ENCODE measurements around the gene RIMBP2.

Gene RIMBP2

DNA sequence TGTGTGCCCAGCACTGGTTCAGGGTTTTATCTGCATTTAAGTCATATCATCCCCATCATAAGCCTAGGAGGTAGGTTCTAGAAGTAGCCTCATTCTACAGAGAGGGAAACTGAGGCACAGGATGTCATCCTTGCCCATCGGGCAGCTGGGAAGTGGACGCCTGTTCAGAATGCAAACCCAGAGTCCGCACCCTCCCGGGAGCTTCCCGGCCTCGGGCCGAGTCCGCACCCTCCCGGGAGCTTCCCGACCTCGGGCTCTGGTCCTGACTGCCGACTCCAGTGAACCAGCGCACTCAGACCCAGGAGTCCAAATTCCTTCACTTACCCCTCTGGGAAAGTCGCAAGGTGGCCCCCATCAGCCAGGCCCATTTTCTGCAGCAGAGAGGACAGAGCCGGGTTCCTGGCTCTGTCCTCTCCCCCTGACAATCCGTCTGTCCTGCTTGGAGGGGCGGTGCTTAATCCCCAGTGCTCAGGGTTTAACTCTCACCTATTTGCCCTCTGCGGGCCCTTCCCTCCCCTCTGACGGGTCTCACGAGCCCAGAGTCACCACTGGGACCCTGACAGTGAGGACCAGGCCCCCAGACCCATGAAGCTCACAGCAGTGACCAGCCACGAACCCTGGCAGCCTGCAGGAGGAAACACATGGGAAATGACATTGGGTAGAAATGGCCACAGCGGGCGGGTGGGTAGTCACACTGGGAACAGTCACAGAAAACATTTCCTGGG, 236.5 kb downstream of the RIMBP2 start:
- Histone ChIP-seq H3K4me2 (no peak overlapping the region), H3K4me1 (ENCODE audit: low read depth, poor library complexity, severe bottlenecking) (no peaks in the 10 kb centered on the region), H3K79me2 (ENCODE audit: insufficient read depth, low read depth) (no peaks in the 10 kb centered on the region), H3K27me3 (ENCODE audit: insufficient read depth, low read depth) (no peaks in the 10 kb centered on the region), H3K27ac (no peak overlapping the region), H4K20me1 (ENCODE audit: insufficient read depth) (no peaks in the 10 kb centered on the region), H2AFZ (ENCODE audit: low read depth) (no peak overlapping the region), H3K36me3 (ENCODE audit: insufficient read depth) (no peaks in the 10 kb centered on the region), H3K9ac (no peak overlapping the region), H3K4me3 (IDR thresholded peaks at IDR 0.05; ENCODE audit: insufficient read depth, low read depth, low read length) (no peak overlapping the region)
- TF ChIP-seq, protein P1, sequence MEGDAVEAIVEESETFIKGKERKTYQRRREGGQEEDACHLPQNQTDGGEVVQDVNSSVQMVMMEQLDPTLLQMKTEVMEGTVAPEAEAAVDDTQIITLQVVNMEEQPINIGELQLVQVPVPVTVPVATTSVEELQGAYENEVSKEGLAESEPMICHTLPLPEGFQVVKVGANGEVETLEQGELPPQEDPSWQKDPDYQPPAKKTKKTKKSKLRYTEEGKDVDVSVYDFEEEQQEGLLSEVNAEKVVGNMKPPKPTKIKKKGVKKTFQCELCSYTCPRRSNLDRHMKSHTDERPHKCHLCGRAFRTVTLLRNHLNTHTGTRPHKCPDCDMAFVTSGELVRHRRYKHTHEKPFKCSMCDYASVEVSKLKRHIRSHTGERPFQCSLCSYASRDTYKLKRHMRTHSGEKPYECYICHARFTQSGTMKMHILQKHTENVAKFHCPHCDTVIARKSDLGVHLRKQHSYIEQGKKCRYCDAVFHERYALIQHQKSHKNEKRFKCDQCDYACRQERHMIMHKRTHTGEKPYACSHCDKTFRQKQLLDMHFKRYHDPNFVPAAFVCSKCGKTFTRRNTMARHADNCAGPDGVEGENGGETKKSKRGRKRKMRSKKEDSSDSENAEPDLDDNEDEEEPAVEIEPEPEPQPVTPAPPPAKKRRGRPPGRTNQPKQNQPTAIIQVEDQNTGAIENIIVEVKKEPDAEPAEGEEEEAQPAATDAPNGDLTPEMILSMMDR (conservative IDR thresholded peaks at IDR 0.05; ENCODE audit: low read depth, low read length), result no peak

DNA sequence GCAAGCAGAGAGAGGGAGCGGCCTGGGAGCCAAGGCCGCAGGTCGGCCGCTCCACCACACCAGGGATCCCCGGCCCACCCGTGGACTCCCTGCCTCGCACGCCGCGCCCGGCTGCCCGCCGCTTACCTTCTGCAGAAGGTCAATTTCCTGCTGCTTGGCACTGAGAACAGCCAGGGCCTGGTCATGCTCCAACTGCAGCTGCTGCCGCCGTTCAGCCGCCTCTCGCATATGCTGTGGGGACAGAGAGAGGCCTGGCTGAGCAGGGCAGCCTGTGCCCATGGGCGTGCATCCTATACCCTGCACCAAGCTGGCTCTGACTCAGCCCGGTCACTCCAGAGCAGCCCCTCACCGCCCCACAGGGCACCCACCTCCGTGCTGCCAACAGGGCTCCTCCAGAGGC, 237.3 kb downstream of the RIMBP2 start:
- no peak overlapping the region for H3K9ac ChIP-seq
- H4K20me1 ChIP-seq (ENCODE audit: insufficient read depth), result no peaks in the 10 kb centered on the region
- H3K4me1 ChIP-seq (ENCODE audit: low read depth, poor library complexity, severe bottlenecking), result no peaks in the 10 kb centered on the region
- TF ChIP-seq, protein P1 (conservative IDR thresholded peaks at IDR 0.05; ENCODE audit: low read depth, low read length), result no peak
- H3K4me2 ChIP-seq, result no peak overlapping the region
- no peak overlapping the region for H2AFZ ChIP-seq (ENCODE audit: low read depth)
- no peak overlapping the region for H3K4me3 ChIP-seq (IDR thresholded peaks at IDR 0.05; ENCODE audit: insufficient read depth, low read depth, low read length)
- H3K36me3 ChIP-seq (ENCODE audit: insufficient read depth), result no peaks in the 10 kb centered on the region
- no peaks in the 10 kb centered on the region for H3K27me3 ChIP-seq (ENCODE audit: insufficient read depth, low read depth)
- no peaks in the 10 kb centered on the region for H3K79me2 ChIP-seq (ENCODE audit: insufficient read depth, low read depth)
- H3K27ac ChIP-seq, result no peak overlapping the region

DNA sequence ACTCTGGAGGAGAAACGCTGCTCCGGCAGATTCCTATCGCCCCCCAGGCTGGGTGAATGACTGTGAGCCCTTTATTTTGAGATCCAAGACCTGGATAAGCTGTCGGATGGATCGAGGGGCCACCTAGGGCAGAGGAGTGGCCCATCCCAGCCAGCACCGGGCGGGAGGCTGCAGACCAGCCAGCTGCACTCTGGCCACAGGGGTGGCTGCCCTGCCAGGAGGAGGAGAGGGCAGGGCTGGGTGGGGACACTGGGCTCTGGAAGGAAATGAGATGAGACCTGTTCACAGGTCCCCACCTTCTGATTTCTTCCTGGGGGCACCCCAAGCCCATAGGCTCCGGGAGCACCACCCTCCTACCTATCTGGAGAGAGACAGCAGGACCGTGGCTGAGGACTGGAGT, 238.4 kb downstream of the RIMBP2 start:
- H3K36me3 ChIP-seq (ENCODE audit: insufficient read depth), result no peaks in the 10 kb centered on the region
- no peak overlapping the region for H3K9ac ChIP-seq
- no peak overlapping the region for H3K4me3 ChIP-seq (IDR thresholded peaks at IDR 0.05; ENCODE audit: insufficient read depth, low read depth, low read length)
- no peaks in the 10 kb centered on the region for H4K20me1 ChIP-seq (ENCODE audit: insufficient read depth)
- no peaks in the 10 kb centered on the region for H3K27me3 ChIP-seq (ENCODE audit: insufficient read depth, low read depth)
- H3K79me2 ChIP-seq (ENCODE audit: insufficient read depth, low read depth), result no peaks in the 10 kb centered on the region
- no peak overlapping the region for H3K4me2 ChIP-seq
- TF ChIP-seq, protein P1 (conservative IDR thresholded peaks at IDR 0.05; ENCODE audit: low read depth, low read length), result no peak
- H3K4me1 ChIP-seq (ENCODE audit: low read depth, poor library complexity, severe bottlenecking), result no peaks in the 10 kb centered on the region
- H2AFZ ChIP-seq (ENCODE audit: low read depth), result no peak overlapping the region
- no peak overlapping the region for H3K27ac ChIP-seq

DNA sequence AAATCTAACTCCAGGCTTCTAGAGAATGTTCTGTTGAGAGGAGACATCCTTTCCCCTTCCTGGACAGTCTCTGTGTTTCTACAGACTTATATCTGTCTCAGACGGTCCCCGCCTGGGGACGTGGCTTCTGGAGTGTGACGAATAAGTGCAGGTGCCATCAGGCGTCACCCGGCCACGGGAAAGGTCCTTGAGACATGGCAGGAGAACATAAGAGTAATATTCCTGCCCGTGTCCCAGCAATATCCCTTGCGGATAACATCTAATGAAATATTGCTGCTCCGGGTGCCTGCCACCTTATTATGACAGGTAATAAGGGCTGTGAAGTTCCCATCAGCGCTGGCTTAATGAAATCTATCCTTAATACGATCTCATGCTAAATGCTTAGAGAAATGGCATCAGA, 238.8 kb downstream of the RIMBP2 start:
- no peaks in the 10 kb centered on the region for H3K36me3 ChIP-seq (ENCODE audit: insufficient read depth)
- H3K4me2 ChIP-seq, result no peak overlapping the region
- no peak overlapping the region for H3K9ac ChIP-seq
- TF ChIP-seq, protein P1 (conservative IDR thresholded peaks at IDR 0.05; ENCODE audit: low read depth, low read length), result no peak
- no peaks in the 10 kb centered on the region for H3K79me2 ChIP-seq (ENCODE audit: insufficient read depth, low read depth)
- H4K20me1 ChIP-seq (ENCODE audit: insufficient read depth), result no peaks in the 10 kb centered on the region
- H2AFZ ChIP-seq (ENCODE audit: low read depth), result no peak overlapping the region
- no peak overlapping the region for H3K4me3 ChIP-seq (IDR thresholded peaks at IDR 0.05; ENCODE audit: insufficient read depth, low read depth, low read length)
- H3K4me1 ChIP-seq (ENCODE audit: low read depth, poor library complexity, severe bottlenecking), result no peaks in the 10 kb centered on the region
- no peak overlapping the region for H3K27ac ChIP-seq
- no peaks in the 10 kb centered on the region for H3K27me3 ChIP-seq (ENCODE audit: insufficient read depth, low read depth)
